ENCODE data around the gene HLA-DMB. TPM values are rescaled to one million over a fixed set of nuclear protein-coding genes. Genes with fewer than 3 reads are reported as not detected.

Gene HLA-DMB
- total RNA-seq, 1 experiment from 2014 or later = 3.3 TPM

- RAD21 ChIA-PET (ENCODE audit: low non-redundant PET in 1 of 2, low total read pairs in 2 of 2, uncharacterized antibody in 2 of 2, unreplicated experiment in 2 of 2) = no interaction called here
- Histone ChIP-seq H3K4me1 (ENCODE audit: control insufficient read depth in 1 of 2, insufficient read depth in 2 of 2, low read length in 2 of 2) (no peaks in the 10 kb centered on the region), H3K27me3 (ENCODE audit: insufficient read depth, low read length) (0 out of 2 replicates have a peak, but pooled peaks cover 3% of the 10 kb centered on the region), H3K9me3 (ENCODE audit: control insufficient read depth in 1 of 2, insufficient read depth in 1 of 2, low read depth in 1 of 2, low read length in 2 of 2) (no peaks in the 10 kb centered on the region), H3K4me3 (replicated peaks in 1 of 2; ENCODE audit: low read depth in 1 of 2, low read length in 2 of 2) (no peak overlapping the region), H3K27ac (ENCODE audit: low read depth, low read length) (no peak overlapping the region), H3K9ac (ENCODE audit: low read length) (no peak overlapping the region), H3K79me2 (ENCODE audit: insufficient read depth, low read length) (no peaks in the 10 kb centered on the region), H2AFZ (ENCODE audit: low read depth, low read length, poor library complexity, severe bottlenecking) (no peak overlapping the region), H3K9me2 (ENCODE audit: insufficient read depth) (no peaks in the 10 kb centered on the region), H3K4me2 (ENCODE audit: low read length) (no peak overlapping the region), H3K36me3 (ENCODE audit: control insufficient read depth in 1 of 2, insufficient read depth in 2 of 2, low read length in 2 of 2) (no peaks in the 10 kb centered on the region), H4K20me1 (ENCODE audit: insufficient read depth) (no peaks in the 10 kb centered on the region)
- DNase-seq (ENCODE audit: low read depth, low spot score) (no peak), ATAC-seq (no peak)
- no peak for TF ChIP-seq SIN3A (IDR thresholded peaks at IDR 0.05; ENCODE audit: low read depth)
- TF ChIP-seq RAD21 (IDR thresholded peaks at IDR 0.05; ENCODE audit: low read depth) = no peak
- no peak for TF ChIP-seq EZH2phosphoT487 (IDR thresholded peaks at IDR 0.05; ENCODE audit: borderline replicate concordance)
- no peak for TF ChIP-seq YY1 (IDR thresholded peaks at IDR 0.05; ENCODE audit: extremely low read depth, insufficient replicate concordance, low read depth, low read length)
- no peak for TF ChIP-seq ZNF274 (IDR thresholded peaks at IDR 0.05; ENCODE audit: low read depth, low read length)
- TF ChIP-seq FOSL1 (IDR thresholded peaks at IDR 0.05; ENCODE audit: low read depth) = no peak
- POLR2A ChIA-PET = interaction anchor here (1.6 kb wide), 1 partner anchor 59 kb away, joined by 7 read pairs; no protein-coding TSS in a partner anchor
- BruUV-seq (replicated peaks) = no TSS peak
- intact Hi-C loops (cut with micrococcal nuclease) = no loop called here
- CTCF ChIA-PET = interaction anchor here (0.8 to 3.5 kb wide), 3 partner anchors 21 to 74 kb away, joined by 3 to 14 read pairs (median 6); partner anchors contain the start of gene TAP2
These were observed 27.9 kb downstream of the HLA-DMB start for GRCh38 chr6:32912951-32913350.

GRCh38 chr6:32908897-32909296, 31.9 kb downstream of the HLA-DMB start:
- ChIA-PET POLR2A (no interaction called here), RAD21 (ENCODE audit: low non-redundant PET in 1 of 2, low total read pairs in 2 of 2, uncharacterized antibody in 2 of 2, unreplicated experiment in 2 of 2) (no interaction called here), CTCF (interaction anchor here (1.7 kb wide), 1 partner anchor 25 kb away, joined by 8 read pairs; no protein-coding TSS in a partner anchor)
- no peak overlapping the region for H2AFZ ChIP-seq (ENCODE audit: low read depth, low read length, poor library complexity, severe bottlenecking)
- 0 out of 2 replicates have a peak, but pooled peaks cover 3% of the 10 kb centered on the region for H3K27me3 ChIP-seq (ENCODE audit: insufficient read depth, low read length)
- H3K9me2 ChIP-seq (ENCODE audit: insufficient read depth) = no peaks in the 10 kb centered on the region
- H3K36me3 ChIP-seq (ENCODE audit: control insufficient read depth in 1 of 2, insufficient read depth in 2 of 2, low read length in 2 of 2) = no peaks in the 10 kb centered on the region
- ATAC-seq (no peak), DNase-seq (ENCODE audit: low read depth, low spot score) (no peak)
- no peak overlapping the region for H3K4me3 ChIP-seq (replicated peaks in 1 of 2; ENCODE audit: low read depth in 1 of 2, low read length in 2 of 2)
- intact Hi-C loops (cut with micrococcal nuclease) = no loop called here
- no peak overlapping the region for H3K9ac ChIP-seq (ENCODE audit: low read length)
- H3K27ac ChIP-seq (ENCODE audit: low read depth, low read length) = no peak overlapping the region
- H3K9me3 ChIP-seq (ENCODE audit: control insufficient read depth in 1 of 2, insufficient read depth in 1 of 2, low read depth in 1 of 2, low read length in 2 of 2) = no peaks in the 10 kb centered on the region
- H3K4me1 ChIP-seq (ENCODE audit: control insufficient read depth in 1 of 2, insufficient read depth in 2 of 2, low read length in 2 of 2) = no peaks in the 10 kb centered on the region
- no peaks in the 10 kb centered on the region for H4K20me1 ChIP-seq (ENCODE audit: insufficient read depth)
- no peak overlapping the region for H3K4me2 ChIP-seq (ENCODE audit: low read length)
- H3K79me2 ChIP-seq (ENCODE audit: insufficient read depth, low read length) = no peaks in the 10 kb centered on the region
- BruUV-seq (replicated peaks) = no TSS peak
- TF ChIP-seq CTCF (IDR thresholded peaks at IDR 0.05 in 2 of 3, conservative IDR thresholded peaks at IDR 0.05 in 1 of 3; ENCODE audit: borderline replicate concordance in 1 of 3, insufficient read depth in 1 of 3, low read depth in 2 of 3, low read length in 2 of 3) (no peak), EZH2phosphoT487 (IDR thresholded peaks at IDR 0.05; ENCODE audit: borderline replicate concordance) (no peak), REST (IDR thresholded peaks at IDR 0.05; ENCODE audit: low read depth) (no peak), ZNF274 (IDR thresholded peaks at IDR 0.05; ENCODE audit: low read depth, low read length) (no peak), SP1 (IDR thresholded peaks at IDR 0.05; ENCODE audit: low read depth) (no peak), CBX3 (IDR thresholded peaks at IDR 0.05; ENCODE audit: low read depth) (no peak), ELF1 (IDR thresholded peaks at IDR 0.05; ENCODE audit: borderline replicate concordance, low read depth) (no peak), JUND (IDR thresholded peaks at IDR 0.05) (no peak), SRF (IDR thresholded peaks at IDR 0.05; ENCODE audit: low read depth) (no peak), ATF3 (IDR thresholded peaks at IDR 0.05) (no peak), POLR2A (IDR thresholded peaks at IDR 0.05; ENCODE audit: borderline replicate concordance, extremely low read depth, insufficient read depth, insufficient read length) (no peak), ZFX (IDR thresholded peaks at IDR 0.05) (no peak), TCF7L2 (IDR thresholded peaks at IDR 0.05; ENCODE audit: borderline replicate concordance, extremely low read depth, insufficient read depth, insufficient read length) (no peak)
